ENCODE measurements around the gene C3orf20. TPM values are rescaled to one million over a fixed set of nuclear protein-coding genes. Genes with fewer than 3 reads are reported as not detected.

The C3orf20 gene
- total and polyA plus RNA-seq, 9 of the 15 experiments (the other 6 are each of a cell fraction or from before 2014, with no cell fraction given): 0.04 TPM; not detected in 8

GRCh38 chr3:14787630-14788029 is 112.7 kb downstream of the C3orf20 start:
- WGBS (ENCODE audit: insufficient coverage, low coverage, missing lambda C conversion rate): 0% methylated on average over 6 of the region's 7 CpGs
- Histone ChIP-seq H3K4me2 (ENCODE audit: insufficient read depth, low read length) (no peak overlapping the region), H3K36me3 (ENCODE audit: control insufficient read depth, insufficient read depth, low read length) (no peaks in the 10 kb centered on the region), H3K4me3 (no peak overlapping the region), H3K27ac (ENCODE audit: extremely low read depth, low read depth, low read length) (no peak overlapping the region), H3K9me3 (replicated peaks; ENCODE audit: control insufficient read depth, insufficient read depth, low read depth, low read length) (no peaks in the 10 kb centered on the region), H3K9me1 (ENCODE audit: control insufficient read depth, insufficient read depth, low read length) (no peaks in the 10 kb centered on the region), H4K20me1 (replicated peaks; ENCODE audit: control insufficient read depth, insufficient read depth, low read length) (peaks cover 9% of the 10 kb centered on the region; the same call in 1 of the 2 replicates), H2AFZ (ENCODE audit: low read depth, low read length) (no peak overlapping the region), H3K79me2 (ENCODE audit: control insufficient read depth, insufficient read depth, low read length) (no peaks in the 10 kb centered on the region), H3K4me1 (replicated peaks in 1 of 2; ENCODE audit: control insufficient read depth in 2 of 2, insufficient read depth in 2 of 2, low read length in 2 of 2) (no peaks in the 10 kb centered on the region; a peak in 2 of 5 replicates), H3K9ac (ENCODE audit: insufficient read depth in 1 of 2, low read depth in 2 of 2, low read length in 2 of 2) (no peak overlapping the region), H3K27me3 (ENCODE audit: control insufficient read depth in 2 of 2, insufficient read depth in 2 of 2, low read length in 2 of 2) (peaks cover 17 to 66% of the 10 kb centered on the region in 2 experiments)
- no peak for DNase-seq (ENCODE audit: extremely low read depth in 1 of 4, low spot score in 3 of 4)
- POLR2A ChIA-PET: interaction anchor here (0.6 to 0.9 kb wide), 3 partner anchors 58 to 284 kb away, joined by 3 read pairs; no protein-coding TSS in a partner anchor
- FAIRE-seq: no peak
- intact Hi-C loops (cut with micrococcal nuclease): no loop called here
- CTCF ChIA-PET (ENCODE audit: low intra/inter-chr PET ratio): no interaction called here
- no peak for ATAC-seq
- in situ Hi-C loops (cut with MboI): no loop called here
- TF ChIP-seq FOXA3 (CRISPR knock-in tag; conservative IDR thresholded peaks at IDR 0.05 in 1 of 2, IDR thresholded peaks at IDR 0.05 in 1 of 2) (no peak), ZNF239 (CRISPR knock-in tag; IDR thresholded peaks at IDR 0.05) (no peak), ZNF740 (CRISPR knock-in tag; IDR thresholded peaks at IDR 0.05) (no peak), ZNF740 (tag; IDR thresholded peaks at IDR 0.05) (no peak), SIX5 (IDR thresholded peaks at IDR 0.05; ENCODE audit: borderline replicate concordance in 1 of 2, insufficient read depth in 1 of 2, low read depth in 1 of 2, low read length in 2 of 2) (no peak), ZNF407 (IDR thresholded peaks at IDR 0.05; ENCODE audit: low read depth) (no peak), ZNF232 (CRISPR knock-in tag; IDR thresholded peaks at IDR 0.05) (no peak), SMARCB1 (IDR thresholded peaks at IDR 0.05; ENCODE audit: insufficient read length, low read depth) (no peak), ATF2 (CRISPR knock-in tag; IDR thresholded peaks at IDR 0.05) (no peak)
- no TSS peak for BruUV-seq (replicated peaks)
